ENCODE measurements around the gene MAP3K10. TPM values are rescaled to one million over a fixed set of nuclear protein-coding genes. Genes with fewer than 3 reads are reported as not detected.

Gene MAP3K10
- polyA plus RNA-seq, 1 donor from 2014 or later: 18.3 TPM

GRCh38 chr19:40245506-40246128 is 54.4 kb downstream of the MAP3K10 start:
- TF ChIP-seq MXI1 (conservative IDR thresholded peaks at IDR 0.05; ENCODE audit: poor library complexity, severe bottlenecking): no peak
- TF ChIP-seq EZH2 (IDR thresholded peaks at IDR 0.05; ENCODE audit: borderline replicate concordance, insufficient read depth, low read length, poor library complexity, severe bottlenecking): no peak
- TF ChIP-seq SMC3 (conservative IDR thresholded peaks at IDR 0.05; ENCODE audit: poor library complexity): no peak
- TF ChIP-seq, protein P1, sequence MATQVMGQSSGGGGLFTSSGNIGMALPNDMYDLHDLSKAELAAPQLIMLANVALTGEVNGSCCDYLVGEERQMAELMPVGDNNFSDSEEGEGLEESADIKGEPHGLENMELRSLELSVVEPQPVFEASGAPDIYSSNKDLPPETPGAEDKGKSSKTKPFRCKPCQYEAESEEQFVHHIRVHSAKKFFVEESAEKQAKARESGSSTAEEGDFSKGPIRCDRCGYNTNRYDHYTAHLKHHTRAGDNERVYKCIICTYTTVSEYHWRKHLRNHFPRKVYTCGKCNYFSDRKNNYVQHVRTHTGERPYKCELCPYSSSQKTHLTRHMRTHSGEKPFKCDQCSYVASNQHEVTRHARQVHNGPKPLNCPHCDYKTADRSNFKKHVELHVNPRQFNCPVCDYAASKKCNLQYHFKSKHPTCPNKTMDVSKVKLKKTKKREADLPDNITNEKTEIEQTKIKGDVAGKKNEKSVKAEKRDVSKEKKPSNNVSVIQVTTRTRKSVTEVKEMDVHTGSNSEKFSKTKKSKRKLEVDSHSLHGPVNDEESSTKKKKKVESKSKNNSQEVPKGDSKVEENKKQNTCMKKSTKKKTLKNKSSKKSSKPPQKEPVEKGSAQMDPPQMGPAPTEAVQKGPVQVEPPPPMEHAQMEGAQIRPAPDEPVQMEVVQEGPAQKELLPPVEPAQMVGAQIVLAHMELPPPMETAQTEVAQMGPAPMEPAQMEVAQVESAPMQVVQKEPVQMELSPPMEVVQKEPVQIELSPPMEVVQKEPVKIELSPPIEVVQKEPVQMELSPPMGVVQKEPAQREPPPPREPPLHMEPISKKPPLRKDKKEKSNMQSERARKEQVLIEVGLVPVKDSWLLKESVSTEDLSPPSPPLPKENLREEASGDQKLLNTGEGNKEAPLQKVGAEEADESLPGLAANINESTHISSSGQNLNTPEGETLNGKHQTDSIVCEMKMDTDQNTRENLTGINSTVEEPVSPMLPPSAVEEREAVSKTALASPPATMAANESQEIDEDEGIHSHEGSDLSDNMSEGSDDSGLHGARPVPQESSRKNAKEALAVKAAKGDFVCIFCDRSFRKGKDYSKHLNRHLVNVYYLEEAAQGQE (IDR thresholded peaks at IDR 0.05; ENCODE audit: borderline replicate concordance): no peak
- no peak for TF ChIP-seq EP300 (conservative IDR thresholded peaks at IDR 0.05; ENCODE audit: poor library complexity, severe bottlenecking)
- no peak for TF ChIP-seq POLR2AphosphoS5 (IDR thresholded peaks at IDR 0.05)
- TF ChIP-seq RAD21 (conservative IDR thresholded peaks at IDR 0.05): no peak
- TF ChIP-seq CTCF (IDR thresholded peaks at IDR 0.05; ENCODE audit: poor library complexity, severe bottlenecking): no peak
- no peak for TF ChIP-seq TAF1 (IDR thresholded peaks at IDR 0.05; ENCODE audit: low read depth)
- no peaks in the 10 kb centered on the region for H4K20me1 ChIP-seq (ENCODE audit: insufficient read depth)

GRCh38 chr19:40246292-40247073 is 55.3 kb downstream of the MAP3K10 start:
- no peaks in the 10 kb centered on the region for H3K79me2 ChIP-seq (replicated peaks; ENCODE audit: insufficient read depth, low read length)
- H2AFZ ChIP-seq (ENCODE audit: low read depth, low read length): no peak overlapping the region
- no peaks in the 10 kb centered on the region for H3K9me3 ChIP-seq (ENCODE audit: low read length)
- no peak overlapping the region for H3K4me2 ChIP-seq (ENCODE audit: low read length)
- H3K9me2 ChIP-seq (ENCODE audit: insufficient read depth, low read length): no peaks in the 10 kb centered on the region
- no peaks in the 10 kb centered on the region for H3F3A ChIP-seq (ENCODE audit: insufficient read depth, low read length, poor library complexity, severe bottlenecking)
- no peak overlapping the region for H3K4me3 ChIP-seq (ENCODE audit: low read length)
- no peaks in the 10 kb centered on the region for H4K20me1 ChIP-seq (ENCODE audit: insufficient read depth)
- TF ChIP-seq TAF1 (IDR thresholded peaks at IDR 0.05; ENCODE audit: low read depth) (no peak), RAD21 (conservative IDR thresholded peaks at IDR 0.05) (no peak), MXI1 (conservative IDR thresholded peaks at IDR 0.05; ENCODE audit: poor library complexity, severe bottlenecking) (no peak), POLR2AphosphoS5 (IDR thresholded peaks at IDR 0.05) (no peak), EZH2 (IDR thresholded peaks at IDR 0.05; ENCODE audit: borderline replicate concordance, insufficient read depth, low read length, poor library complexity, severe bottlenecking) (no peak), CTCF (IDR thresholded peaks at IDR 0.05; ENCODE audit: poor library complexity, severe bottlenecking) (no peak), EP300 (conservative IDR thresholded peaks at IDR 0.05; ENCODE audit: poor library complexity, severe bottlenecking) (no peak), SMC3 (conservative IDR thresholded peaks at IDR 0.05; ENCODE audit: poor library complexity) (no peak)
- TF ChIP-seq, protein P1 (IDR thresholded peaks at IDR 0.05; ENCODE audit: borderline replicate concordance): no peak
- no peaks in the 10 kb centered on the region for H3K27me3 ChIP-seq (ENCODE audit: insufficient read depth, low read depth, low read length)
- no peak overlapping the region for H3K27ac ChIP-seq (ENCODE audit: low read length)
- H3K9ac ChIP-seq (ENCODE audit: low read length): no peak overlapping the region
- H3K36me3 ChIP-seq (ENCODE audit: insufficient read depth, low read length): no peaks in the 10 kb centered on the region

More at GRCh38 chr19:40245506-40246128, 54.4 kb downstream of the MAP3K10 start:
- H3K27me3 ChIP-seq (ENCODE audit: insufficient read depth, low read depth, low read length): no peaks in the 10 kb centered on the region
- H3K27ac ChIP-seq (ENCODE audit: low read length): no peak overlapping the region
- H3K9ac ChIP-seq (ENCODE audit: low read length): no peak overlapping the region
- no peaks in the 10 kb centered on the region for H3K9me2 ChIP-seq (ENCODE audit: insufficient read depth, low read length)
- H3K4me3 ChIP-seq (ENCODE audit: low read length): no peak overlapping the region
- H2AFZ ChIP-seq (ENCODE audit: low read depth, low read length): no peak overlapping the region
- H3F3A ChIP-seq (ENCODE audit: insufficient read depth, low read length, poor library complexity, severe bottlenecking): no peaks in the 10 kb centered on the region
- no peaks in the 10 kb centered on the region for H3K79me2 ChIP-seq (replicated peaks; ENCODE audit: insufficient read depth, low read length)
- no peaks in the 10 kb centered on the region for H3K36me3 ChIP-seq (ENCODE audit: insufficient read depth, low read length)
- no peak overlapping the region for H3K4me2 ChIP-seq (ENCODE audit: low read length)
- H3K9me3 ChIP-seq (ENCODE audit: low read length): no peaks in the 10 kb centered on the region

Data from neural cell (in vitro differentiated cells).